HTERT RPE-1 (cell line): ENCODE measurements around the gene SPRY1.

Source experiments
- in situ Hi-C: fragments of 300-500 bp; cut with MboI; formaldehyde crosslinking; loops from 4 replicates; pipeline ENCODE4 v1.14.3; 2020; ENCODE audit warnings: low sequenced_read_pairs

The SPRY1 gene, protein sequence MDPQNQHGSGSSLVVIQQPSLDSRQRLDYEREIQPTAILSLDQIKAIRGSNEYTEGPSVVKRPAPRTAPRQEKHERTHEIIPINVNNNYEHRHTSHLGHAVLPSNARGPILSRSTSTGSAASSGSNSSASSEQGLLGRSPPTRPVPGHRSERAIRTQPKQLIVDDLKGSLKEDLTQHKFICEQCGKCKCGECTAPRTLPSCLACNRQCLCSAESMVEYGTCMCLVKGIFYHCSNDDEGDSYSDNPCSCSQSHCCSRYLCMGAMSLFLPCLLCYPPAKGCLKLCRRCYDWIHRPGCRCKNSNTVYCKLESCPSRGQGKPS

DNA sequence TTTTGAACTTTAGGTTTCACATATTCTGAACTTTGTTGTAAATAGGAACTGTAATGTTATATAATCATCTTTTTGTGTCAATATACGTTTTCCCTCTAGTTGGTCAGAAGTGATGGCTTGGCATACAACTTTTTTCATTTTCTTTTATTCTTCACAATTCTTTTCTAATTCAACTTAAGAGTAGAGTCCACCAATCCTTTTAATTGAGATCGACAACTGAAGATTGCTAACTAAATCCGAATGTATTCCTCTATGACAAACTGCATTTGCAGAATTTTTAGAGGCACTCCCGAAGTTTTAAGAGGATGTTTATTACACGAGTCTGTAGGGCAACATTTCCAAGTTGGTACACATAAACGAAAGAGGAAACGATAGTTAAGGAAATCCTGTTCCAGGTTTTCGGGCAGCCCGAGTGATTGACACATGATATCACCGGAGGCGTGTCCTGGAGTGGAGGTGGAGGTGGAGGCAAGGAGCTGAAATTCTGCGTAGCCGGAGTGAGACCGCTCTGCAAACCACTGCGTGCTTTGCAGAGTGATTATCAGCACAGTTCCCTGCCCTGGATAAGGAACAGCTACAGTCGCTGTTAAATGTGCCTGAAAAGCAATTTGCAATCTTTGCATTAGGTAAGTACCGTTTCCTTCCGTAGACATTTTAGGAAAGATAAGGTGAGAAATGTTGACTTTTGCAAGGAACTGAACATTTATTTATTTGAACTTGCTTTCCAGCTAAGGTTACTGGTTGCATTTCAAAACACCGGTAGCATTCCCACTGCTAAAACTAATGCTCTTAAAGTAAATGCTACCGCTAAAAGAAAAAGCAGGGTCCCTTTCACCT, at the start of gene SPRY1:
SPRY1 (plus strand) TSS at position 489 of the 837 bp plus-strand sequence. CDS start 4,797 bp downstream, outside the sequence.
- in situ Hi-C loops: loop anchor here (25.0 kb wide), 1 partner anchor 266 kb away; no protein-coding TSS in a partner anchor

DNA sequence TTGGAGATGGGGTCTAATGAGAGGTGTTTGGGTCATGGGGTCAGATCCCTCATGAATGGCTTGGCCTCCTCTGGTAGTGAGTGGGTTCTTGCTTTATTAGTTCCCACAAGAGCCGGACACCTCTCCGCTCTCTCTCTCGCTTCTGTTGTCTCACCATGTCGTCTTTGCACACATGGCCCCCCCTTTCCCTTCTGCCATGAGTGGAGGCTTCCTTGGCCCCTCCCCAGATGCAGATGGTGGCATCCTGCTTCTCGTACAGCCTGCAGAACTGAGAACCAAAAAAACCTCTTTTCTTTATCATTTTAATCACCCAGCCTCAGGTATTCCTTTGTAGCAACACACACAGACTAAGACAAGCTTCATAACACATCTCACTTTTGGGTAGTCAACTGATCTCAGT, 49.6 kb upstream of the SPRY1 start:
- in situ Hi-C loops: no loop called here

DNA sequence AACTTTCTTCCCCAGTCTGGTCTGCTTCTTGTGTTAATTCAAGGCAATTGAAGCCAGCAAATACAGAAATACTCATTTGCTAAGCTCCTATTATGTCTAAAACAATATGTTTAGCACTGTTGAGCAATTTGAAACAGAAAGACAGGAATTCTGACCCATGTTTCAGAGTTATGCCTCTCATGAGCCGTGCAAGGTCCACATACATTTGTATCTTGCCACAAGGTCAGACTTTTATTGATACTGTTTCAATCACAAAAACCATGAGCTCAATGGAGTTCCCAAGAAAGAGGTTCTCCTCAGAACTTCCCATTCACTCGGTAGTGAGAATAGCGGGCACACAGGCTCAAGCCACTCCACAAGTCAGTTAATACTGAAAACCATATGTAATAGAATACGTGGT, 47.6 kb upstream of the SPRY1 start:
- in situ Hi-C loops: no loop called here

DNA sequence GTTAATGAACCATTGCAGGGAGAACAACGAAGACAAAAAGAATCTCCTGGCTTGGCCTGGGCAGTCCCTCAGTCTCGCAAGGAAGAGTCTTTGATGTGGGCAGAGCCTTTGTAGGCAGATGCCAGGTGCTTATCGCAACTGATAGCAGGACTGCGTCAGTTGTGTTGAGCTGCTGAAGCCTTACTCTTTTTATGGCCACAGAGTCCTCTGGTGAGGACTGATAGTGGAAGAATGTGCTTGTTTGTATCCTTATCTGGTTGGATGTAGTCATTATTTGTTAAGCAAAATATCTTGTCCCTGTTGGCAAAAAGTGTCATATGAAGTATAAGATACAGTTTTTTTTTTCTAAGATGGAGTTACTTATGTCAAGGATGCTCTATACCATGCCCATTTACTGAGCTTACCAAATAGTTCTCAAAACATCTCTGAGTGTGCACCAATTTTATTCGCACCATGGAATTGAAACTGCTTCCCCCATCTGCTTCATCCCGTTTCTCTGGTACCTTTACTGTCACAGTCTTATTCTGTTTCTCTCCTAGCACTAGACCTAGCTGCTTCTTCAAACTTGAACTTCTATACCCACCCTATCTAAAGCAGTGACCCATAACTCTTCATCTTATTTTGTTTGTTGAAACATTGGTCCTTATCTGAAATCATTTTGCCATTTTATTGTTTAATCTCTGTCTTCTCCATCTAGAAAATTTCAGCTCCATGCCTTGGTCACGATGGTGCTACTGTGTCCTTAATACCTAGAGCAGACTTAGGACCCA, 47.0 kb upstream of the SPRY1 start:
- in situ Hi-C loops: no loop called here

DNA sequence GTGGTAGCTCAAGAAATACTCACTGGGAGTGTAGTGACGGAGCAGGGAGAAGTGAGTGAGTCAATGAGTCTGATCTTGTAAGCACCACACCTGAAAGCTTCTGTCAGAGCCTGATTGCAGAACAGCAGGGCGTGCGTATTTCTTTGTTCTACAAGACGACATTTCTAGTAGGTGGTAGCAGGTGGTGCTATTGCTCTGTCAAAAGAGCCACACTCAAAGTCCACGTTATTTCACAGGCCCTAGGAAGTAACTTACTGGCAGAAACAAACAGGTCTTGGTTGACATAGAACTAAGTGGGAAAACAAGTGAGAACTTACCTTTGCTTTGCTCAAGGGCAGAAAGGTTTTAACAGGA, 46.4 kb upstream of the SPRY1 start:
- in situ Hi-C loops: no loop called here

DNA sequence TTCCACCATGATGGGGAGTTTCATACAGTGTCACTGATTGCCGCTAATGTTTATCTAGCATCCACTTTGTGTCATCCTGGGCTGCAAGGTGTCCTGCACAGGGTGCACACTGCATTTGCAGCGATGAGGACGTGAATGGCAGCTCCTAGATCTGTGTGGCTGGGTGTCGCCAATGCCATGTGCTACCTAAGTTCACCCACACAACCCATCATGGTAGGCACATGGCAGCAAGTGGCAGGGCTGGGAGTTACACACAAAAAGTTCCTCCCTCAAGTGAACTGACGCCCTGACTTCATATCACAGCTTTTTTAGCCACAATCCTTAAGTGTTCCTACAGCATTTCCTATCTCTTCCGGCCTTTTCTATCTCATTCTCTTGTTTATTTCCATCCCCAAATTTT, 45.9 kb upstream of the SPRY1 start:
- in situ Hi-C loops: no loop called here

DNA sequence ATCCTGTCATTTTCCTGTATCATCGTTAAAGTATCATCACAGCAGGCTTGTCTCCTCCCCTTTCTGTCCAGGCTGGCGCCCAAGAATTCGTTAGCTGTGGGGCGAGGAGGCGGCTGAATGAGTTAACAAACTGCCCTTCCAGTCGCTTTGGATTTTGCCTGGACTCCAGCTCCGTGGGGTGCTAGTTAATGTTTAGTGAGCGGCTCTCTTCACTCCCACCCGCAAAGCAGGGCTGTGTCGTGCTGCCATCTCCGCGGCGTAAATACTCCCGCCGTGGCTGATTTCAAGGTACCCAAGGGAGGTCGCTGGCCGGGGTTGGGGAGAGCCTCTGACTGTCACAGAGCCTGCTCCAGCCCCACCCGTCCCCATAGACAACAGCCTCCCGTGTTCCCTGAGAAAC, 44.9 kb upstream of the SPRY1 start:
- in situ Hi-C loops: no loop called here

DNA sequence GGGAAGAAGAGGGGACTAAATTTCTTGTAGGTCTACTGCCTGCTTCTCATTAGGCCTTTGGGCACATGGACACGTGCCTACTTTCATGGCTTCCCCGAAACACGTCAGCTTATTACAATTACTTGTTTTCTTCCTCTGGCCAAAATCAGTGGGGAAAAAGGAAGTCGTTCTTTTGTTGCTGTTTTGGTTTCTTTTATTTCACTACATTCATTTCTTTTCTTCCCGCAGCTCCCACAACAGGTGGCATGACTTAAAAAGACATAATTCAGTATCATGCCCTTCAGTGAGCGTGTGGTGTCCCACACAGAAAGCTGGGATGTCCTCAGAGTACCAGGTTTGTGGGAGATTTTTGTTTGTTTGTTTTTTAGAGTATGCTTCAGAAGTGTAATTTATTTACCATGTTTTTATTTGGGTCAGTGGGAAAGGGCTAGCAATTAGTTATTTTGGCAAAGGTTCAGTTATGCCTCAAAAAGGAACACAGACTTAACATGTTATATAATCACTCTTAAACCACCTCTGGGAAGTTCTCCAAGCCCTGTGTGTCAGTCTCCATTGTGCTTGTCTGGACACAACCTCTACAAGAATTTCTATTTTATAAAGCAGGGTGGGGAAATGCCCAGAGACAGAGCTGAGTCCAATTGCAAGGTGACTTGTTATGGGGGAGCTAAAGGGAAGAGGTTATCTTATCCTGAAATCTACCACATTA, 44.2 kb upstream of the SPRY1 start:
- in situ Hi-C loops: no loop called here

DNA sequence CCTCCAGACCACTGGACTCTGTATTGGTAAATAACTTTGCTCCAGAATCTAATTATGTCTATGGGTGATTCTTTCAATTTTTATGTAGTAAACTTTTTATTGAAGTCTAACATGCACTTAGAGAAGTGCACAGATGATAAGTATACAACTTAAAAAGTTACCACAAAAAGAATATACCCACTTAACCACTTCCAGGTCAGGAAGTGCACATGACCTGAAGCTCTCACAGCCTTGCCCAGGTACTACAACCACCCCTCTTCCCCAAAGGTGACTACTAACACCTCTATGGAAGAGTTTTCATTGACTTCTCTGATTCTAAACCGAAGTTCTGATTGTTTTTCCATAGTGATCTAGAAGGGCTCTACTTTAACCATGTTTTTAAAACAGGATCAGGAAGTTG, 43.6 kb upstream of the SPRY1 start:
- in situ Hi-C loops: no loop called here

DNA sequence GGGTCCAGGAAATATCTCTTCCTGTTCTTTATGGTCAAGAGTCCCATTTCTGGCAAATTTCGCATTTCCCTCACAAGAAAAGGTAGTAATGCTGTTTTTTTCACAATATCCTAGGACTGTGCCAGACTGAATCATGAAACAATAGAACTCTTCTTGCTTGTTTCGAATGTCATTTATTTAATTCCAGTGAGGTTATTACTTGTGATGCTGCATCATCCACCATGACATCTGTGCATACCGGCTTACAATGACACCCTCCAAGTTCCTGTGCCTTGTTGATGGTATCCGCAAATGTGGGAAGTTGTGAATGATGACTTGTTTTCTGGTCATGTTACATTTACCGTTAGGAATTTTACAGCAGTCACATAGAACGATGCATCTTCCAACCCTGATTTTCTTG, 42.9 kb upstream of the SPRY1 start:
- in situ Hi-C loops: no loop called here

DNA sequence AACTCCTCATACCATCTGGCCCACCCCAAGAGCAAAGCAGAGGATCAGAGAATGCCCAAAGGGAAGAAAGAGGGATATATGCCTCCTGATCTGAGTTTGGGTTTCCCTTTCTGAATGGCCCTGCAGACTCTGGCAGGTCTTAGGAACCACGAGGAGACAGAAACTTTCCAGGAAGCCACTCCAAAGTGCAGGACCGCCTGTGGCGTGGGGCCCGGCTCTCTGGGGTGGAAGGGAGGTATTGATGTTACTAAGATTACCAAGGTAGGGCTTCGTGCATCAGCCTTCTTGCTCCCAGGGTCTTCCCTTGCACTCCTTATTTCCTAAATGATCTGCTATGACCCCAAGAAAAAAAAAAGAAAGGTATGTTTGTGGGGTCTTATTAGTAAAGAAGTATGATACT, 41.9 kb upstream of the SPRY1 start:
- in situ Hi-C loops: no loop called here

DNA sequence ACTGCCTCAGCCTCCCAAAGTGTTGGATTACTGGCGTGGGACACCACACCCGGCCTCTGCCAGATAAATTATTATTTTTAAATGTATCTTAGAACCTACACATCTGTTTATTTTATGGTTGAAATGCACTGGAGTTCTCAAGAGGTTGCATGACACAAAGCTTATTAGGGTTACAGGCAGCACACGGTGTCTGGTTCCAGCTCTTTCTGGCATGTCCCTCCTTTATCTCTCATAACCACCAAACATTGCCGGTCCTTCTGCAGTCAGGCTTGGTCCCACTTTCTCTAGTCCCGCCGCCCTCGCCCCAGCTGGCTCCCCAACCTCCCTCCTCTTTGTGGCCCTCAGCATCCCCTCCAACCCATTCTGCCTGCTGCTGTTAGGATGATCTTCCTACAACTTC, 39.7 kb upstream of the SPRY1 start:
- in situ Hi-C loops: no loop called here

DNA sequence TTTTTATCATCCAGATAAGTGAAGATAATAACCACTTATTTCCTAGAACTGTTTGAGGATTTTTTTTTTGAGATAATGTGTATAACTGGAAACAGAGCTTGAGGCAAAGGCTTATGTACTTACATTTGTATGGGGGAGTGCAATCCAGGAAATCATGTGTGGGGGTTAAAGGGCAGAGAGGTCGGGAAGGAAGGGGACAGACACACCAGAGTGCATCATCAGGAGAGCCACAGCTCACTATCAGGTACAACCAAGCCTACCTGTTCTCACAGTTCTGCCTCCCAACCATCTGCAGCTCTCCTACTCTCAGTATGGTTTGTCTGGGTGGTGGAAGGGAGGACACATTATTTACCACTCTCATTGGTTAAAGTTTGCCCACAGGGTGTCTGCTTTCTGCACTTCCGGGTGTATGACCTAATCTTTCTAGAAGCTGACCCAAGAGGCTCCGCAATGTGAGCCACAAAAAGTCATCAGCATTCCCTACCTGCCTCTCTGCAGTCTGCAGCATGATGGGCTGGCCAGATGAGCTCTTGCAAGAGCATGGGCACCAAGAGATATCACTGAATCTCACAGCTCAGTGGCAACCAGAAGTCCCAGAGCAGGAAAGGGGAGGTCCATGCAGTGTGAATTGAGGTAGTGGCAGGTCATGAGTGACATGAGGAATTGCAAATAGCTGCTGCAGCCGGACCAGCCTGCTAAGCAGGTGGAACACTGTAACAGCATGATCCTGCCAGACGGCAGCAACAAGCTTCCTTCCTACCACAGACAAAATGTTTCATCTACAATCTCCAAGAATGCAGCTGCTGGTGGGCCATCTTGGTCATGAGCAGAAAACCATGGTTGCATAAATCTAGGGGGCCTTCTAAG, 36.9 kb upstream of the SPRY1 start:
- in situ Hi-C loops: no loop called here

DNA sequence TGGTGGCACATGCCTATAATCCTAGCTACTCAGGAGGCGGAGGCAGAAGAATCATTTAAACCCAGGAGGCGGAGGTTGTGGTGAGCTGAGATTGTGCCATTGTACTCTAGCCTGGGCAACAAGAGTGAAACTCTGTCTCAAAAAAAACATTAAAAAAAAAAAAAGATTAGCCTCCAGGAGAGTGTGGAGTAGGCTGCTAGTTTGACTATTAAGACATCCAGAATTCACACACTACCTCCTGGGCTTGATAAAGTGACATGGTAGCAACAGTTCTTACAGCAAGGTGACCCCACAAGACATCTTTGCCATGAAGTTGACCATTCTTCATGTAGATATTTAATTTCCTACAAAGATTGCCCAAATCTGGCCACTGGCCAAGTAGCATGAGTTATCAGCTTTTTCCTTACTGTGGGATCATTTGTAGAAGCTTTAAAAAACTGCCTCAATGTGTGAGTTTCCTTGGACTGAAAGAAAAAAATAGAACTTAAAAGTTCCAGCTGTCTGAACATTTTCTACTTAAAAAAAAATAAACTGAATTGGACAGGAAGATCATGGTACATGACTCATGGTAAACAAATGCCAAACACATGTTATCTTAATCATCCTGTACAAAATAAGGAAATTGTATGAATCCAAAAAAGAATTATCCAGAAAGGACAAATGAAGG, 35.3 kb upstream of the SPRY1 start:
- in situ Hi-C loops: no loop called here

DNA sequence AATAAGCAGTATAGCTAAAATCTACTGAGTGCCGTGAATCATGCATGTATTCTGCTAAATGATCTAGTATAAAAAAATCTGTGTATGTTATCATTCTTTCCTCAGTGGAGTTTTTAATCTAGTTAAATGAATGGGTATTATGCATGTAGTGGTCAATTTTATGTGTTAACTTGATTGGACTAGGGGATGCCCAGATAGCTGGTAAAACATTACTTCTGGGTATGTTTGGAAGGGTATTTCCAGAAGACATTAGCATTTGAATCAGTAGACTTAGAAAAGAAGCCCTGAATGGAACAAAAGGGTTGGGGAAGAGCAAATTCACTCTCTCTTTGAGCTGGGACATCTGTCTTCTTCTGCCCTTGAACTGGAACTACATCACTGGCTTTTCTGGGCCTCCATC, 34.5 kb upstream of the SPRY1 start:
- in situ Hi-C loops: no loop called here

DNA sequence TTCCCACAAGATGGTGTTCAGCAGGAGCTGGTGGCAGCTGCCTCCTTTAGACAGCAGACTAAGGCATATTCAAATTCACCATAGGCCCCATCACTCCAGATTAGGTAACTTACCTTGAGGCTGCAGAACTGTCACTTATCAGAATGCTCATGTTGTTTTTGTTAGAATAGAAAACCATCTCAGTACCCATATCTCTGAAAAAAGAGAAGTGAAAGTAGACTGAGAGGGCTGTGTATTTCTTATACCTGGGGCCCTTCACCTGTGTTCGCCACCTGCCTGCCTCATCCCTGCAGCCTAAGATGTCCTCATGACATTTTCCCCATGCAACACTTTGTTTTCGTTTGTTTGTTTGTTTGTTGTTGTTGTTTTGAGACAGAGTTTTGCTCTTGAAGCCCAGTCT, 32.9 kb upstream of the SPRY1 start:
- in situ Hi-C loops: no loop called here

DNA sequence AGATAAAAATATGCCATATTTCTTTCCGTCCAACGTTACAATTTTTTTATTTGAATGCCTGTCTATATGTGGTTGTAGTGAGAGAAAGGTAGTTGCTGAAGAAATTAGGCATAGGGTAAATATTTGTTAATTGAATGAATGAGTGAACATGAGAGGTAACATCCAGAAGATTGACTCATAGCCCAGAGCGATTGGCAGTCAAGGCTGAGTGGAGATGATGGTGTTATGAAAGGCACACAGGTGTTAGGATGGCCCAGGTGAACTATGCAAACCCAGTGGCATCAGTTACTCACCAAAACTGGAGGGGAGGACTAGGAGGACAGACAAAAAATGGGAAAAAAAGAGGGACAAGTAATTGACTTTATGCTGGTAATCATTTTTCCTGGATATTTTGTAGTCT, 31.7 kb upstream of the SPRY1 start:
- in situ Hi-C loops: no loop called here

DNA sequence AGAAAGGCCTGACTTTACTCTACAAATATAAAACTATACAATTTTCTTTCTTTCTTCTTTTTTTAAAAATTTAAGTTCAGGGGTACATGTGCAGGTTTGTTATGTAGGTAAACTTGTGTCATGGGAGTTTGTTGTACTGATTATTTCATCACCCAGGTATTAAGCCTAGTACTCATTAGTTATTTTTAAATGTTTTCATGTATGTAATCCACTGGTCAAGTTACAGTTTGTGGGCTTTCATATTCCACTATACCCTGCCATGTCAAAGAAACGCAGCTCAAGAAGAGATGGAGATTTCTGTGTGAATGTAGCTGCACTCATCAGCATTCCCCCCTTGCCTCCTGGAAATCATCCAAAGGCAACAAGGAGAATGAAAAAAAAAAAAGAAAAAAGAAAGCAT, 31.2 kb upstream of the SPRY1 start:
- in situ Hi-C loops: no loop called here

DNA sequence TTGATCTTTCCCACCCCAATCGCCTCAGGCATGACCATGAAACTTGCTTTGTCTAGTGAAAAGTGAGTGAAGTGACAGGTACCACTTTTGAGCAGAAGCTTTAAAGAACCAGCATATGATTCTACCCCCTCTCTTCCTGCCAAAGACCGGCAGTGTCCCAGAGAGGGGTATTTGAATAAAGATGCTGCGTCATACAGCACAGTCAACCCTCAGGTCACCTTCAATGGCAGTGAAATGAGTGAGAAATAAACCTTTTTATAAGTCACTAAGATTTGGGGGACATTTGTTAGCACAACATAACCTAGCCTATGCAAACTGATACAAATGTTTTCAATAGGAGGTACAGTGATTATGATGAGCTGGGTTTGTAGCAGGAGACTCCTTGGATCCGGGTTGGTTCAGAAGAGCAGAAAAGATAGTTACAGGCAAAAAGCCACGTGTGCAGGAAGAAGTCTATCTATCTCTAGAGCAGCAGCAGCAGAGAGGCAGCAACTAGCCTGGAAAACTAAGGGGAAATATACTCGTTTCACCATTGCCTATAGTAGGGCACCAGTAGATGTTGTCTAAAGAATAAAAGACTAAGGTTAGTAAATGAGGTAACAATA, 30.3 kb upstream of the SPRY1 start:
- in situ Hi-C loops: no loop called here
